C4-2B (cell line): Measurements from ENCODE around the gene LURAP1L.
A peak's percentile ranks its signal among the peaks of the same experiment; 100 is the strongest.

Experiments used
- H3K27ac ChIP-seq: fragments of 450-650 bp; 2 replicates; pipeline ENCODE4 v1.5.1; 2017
- CTCF ChIP-seq: fragments of 450-650 bp; conservative IDR thresholded peaks from 2 replicates; pipeline ENCODE4 v1.5.1; 2017; ENCODE audit warnings: mild to moderate bottlenecking
- ZFX ChIP-seq: fragments of 450-650 bp; IDR thresholded peaks from 2 replicates; pipeline ENCODE4 v1.6.1; 2017

LURAP1L gene

DNA sequence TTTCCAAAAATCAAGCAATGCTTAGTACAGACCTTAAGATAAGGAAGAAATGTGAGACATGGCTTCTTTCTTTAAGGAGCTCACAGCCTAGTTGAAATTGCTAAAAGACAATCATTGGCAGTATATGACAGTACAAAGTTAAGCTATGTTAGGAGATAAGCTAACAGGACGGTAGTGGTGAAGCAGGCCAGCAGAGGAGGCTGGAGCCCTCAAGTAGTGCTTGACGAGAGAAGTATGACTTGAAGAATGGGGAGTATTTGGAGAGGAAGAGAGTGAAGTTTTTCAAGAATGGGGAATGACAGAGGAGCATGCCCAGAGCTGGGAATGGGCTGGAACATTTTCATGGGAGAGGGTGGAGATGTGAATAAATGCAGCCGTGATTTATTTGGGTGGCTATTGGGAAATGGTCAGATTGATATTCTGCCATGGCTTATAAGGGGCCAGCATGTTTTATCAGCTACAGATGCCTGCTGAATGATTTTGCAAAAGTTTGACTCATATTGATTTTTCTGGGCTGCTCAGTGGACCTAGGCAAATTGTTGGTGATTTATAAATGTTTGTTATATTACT, 43.7 kb downstream of the LURAP1L start:
- no peak for TF ChIP-seq ZFX
- no peak overlapping the region for H3K27ac ChIP-seq

- TF ChIP-seq CTCF (peak; percentile 84), ZFX (no peak)
Measured at GRCh38 chr9:12819436-12820185, 44.8 kb downstream of the LURAP1L start.

GRCh38 chr9:12822111-12822510, 47.3 kb downstream of the LURAP1L start:
- TF ChIP-seq ZFX (no peak), CTCF (no peak)
- no peak overlapping the region for H3K27ac ChIP-seq

More at GRCh38 chr9:12819436-12820185, 44.8 kb downstream of the LURAP1L start:
- no peak overlapping the region for H3K27ac ChIP-seq

DNA sequence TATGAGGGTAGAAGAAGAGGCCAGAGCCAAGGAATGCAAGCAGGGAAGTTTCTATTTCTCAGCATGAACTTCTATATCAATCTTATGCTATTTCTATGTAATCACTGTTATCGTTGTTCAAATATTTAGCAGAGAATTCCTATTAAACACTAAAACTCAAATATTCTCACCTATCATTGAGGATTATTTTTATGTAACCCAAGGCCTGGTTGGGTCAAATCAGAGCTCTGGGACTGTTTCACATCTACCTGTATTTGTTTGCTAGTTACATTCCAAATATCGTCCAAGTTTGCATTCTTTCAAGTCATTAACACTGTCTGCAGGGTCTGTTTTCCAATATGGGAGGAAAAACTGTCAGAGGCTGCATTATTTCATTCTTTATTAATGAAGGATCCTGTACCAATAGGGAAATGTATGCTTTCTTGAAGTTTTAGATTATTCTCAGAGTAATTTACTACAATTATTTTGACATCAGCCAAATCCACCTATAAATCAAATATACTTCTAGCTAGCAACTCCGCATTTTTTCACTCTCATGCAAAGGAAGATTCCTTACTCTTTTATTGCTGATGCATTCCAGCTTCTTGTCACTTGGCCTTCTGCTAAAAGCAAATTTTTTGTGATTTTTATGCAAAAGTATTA, 52.2 kb downstream of the LURAP1L start:
- TF ChIP-seq ZFX (no peak), CTCF (no peak)
- no peak overlapping the region for H3K27ac ChIP-seq

DNA sequence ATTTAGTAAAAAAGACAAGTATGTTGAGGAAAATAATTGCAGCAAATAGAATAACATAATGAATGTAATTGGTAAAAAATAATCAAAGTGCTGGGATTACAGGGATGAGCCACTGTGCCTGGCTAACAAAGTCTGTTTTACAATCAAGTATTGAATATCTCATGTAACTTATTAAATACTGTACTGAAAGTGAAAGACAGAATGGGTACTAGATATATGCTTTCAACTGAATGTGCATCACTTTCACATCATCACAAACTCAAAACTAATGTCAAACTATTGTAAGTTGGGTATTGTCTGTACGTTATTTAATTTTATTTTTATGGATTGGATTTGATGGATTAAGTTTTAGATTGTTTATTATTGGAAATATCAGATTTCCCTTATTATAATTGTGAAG, 58.9 kb downstream of the LURAP1L start:
- TF ChIP-seq CTCF (no peak), ZFX (no peak)
- H3K27ac ChIP-seq = no peak overlapping the region

DNA sequence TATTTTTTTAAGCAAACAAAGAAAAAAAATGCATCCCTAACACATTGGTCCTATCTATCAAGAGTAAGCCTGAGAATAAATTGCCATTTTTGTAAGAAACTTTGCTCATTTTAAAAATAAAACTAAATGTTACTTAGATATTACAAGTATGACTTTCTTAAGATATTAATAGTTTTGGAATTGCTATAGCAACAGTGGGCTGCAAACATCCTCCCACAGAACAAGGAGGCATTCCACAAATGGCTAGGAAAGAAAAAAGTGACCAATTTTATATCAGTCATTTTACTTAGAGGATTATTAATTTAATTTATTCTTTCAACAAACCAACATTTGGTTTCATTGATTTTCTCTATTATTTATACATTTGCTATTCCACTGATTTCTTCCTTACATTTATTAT, 63.7 kb downstream of the LURAP1L start:
- no peak for TF ChIP-seq CTCF
- no peak for TF ChIP-seq ZFX
- H3K27ac ChIP-seq = no peak overlapping the region

DNA sequence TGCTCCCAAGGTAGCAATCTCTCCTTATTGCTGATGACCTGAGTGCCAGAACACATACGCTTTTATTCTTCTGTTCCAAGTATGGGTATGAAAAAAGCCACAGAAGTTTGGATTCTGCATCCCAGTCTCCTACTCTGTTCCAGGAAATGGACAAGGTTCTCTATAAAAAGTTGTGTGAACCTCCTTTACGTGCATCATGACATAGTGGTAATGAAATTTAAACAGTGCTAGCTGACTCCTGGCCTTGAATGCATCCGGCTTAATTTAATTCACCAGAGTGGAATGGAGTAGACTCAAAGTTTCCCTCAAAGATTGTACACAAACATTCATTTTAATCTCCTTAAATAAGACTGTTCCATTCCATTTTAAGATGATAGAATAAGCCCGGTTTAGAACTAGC, 68.9 kb downstream of the LURAP1L start:
- TF ChIP-seq CTCF (no peak), ZFX (no peak)
- H3K27ac ChIP-seq = no peak overlapping the region
